ENCODE measurements around the gene PCCA. TPM values are rescaled to one million over a fixed set of nuclear protein-coding genes. Genes with fewer than 3 reads are reported as not detected.

PCCA gene
- polyA plus RNA-seq, 2 of the 4 experiments (the other 2 are of a cell fraction) = 13.2 to 13.7 TPM

DNA sequence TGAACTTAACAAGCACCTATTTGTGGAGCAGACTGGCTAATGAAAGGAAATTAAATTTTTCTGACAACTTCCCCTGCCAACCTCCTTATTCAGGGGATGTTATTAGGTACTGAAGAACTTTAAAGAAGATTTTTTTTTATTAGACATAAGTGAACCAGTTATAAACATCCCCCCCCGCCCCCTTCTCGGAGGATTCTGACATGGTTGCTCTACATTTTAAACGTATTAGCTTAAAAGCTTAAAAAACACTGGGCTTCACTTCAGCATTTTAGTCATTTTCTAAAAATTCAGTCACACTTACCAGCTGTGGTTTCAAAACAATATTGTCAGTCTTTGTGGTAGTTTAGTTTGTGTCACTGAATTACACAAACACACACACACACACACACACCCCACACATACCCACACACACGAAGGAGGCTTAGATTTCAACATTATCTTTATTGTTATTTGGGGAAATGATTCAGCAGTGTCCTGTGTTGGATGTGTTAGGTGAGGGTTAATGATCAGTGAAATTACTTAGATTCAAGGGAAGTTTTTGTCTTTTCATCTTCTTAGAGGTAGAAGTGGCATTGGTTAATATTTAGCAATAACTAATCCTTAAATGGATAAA is 145.7 kb downstream of the PCCA start (continued):
- 0 out of 5 replicates have a peak, but pooled peaks of 1 of the 2 experiments have one; percentile 27 for TF ChIP-seq JUN (IDR thresholded peaks at IDR 0.05)
- no peak for TF ChIP-seq EHF (CRISPR knock-in tag; IDR thresholded peaks at IDR 0.05)
- TF ChIP-seq CEBPB (IDR thresholded peaks at IDR 0.05) = peak; percentile 22 to 64; a peak in 1 of 4 replicates

DNA sequence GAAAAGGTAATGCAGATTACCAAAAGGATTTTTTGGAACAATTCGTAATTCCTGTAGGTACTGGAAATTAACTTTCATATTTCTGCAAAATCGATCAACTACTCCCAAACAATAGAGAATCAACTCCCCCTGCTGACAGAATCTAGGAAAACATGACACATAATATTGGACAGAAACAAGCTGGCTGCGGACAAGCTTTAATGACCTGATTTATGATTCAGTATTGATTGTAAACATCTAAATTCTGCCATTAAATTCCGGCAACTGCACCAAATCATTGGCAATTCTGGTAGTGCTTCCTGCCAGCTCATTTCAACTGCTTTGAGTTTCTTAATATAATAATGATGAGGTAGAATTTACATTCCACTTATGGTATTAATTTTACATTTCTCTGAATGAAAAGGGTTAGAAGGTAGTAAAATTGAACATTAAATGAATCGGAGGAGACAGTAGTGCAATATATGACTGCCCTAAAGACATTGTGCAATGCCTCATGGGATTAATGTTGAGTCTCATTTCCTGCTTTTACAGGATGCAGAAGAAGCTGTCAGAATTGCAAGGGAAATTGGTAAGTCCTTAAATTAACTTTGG is 146.5 kb downstream of the PCCA start:
- Histone ChIP-seq H3K9me3 (no peaks in the 10 kb centered on the region), H3K4me1 (peaks cover 32% of the 10 kb centered on the region), H3K4me2 (peak overlapping the region; percentile 67), H3K27ac (peak overlapping the region in 1 of 2 experiments; percentile 80; a peak in 4 of 6 replicates), H3K4me3 (no peak overlapping the region)
- WGBS (ENCODE audit: missing lambda C conversion rate) = 4% methylated on average over 5 of the region's 5 CpGs
- ATAC-seq (peak in 1 of 2 experiments; percentile 52; a peak in 2 of 6 replicates), FAIRE-seq (no peak), DNase-seq (ENCODE audit: low read depth in 1 of 2, low spot score in 1 of 2) (peak; percentile 23 to 46)
- POLR2A ChIA-PET = interaction anchor here (0.7 to 1.4 kb wide), 4 partner anchors 147 to 265 kb away, joined by 6 to 10 read pairs (median 8); no protein-coding TSS in a partner anchor
- CTCF ChIA-PET = interaction anchor here (0.6 to 3.7 kb wide), 23 partner anchors 11 to 579 kb away, joined by 3 to 26 read pairs (median 4); partner anchors contain the start of gene ZIC2
- TF ChIP-seq CEBPB (IDR thresholded peaks at IDR 0.05) (0 out of 4 replicates have a peak, but pooled peaks of 1 of the 2 experiments have one; percentile 6), JUN (IDR thresholded peaks at IDR 0.05) (no peak), BHLHE40 (IDR thresholded peaks at IDR 0.05; ENCODE audit: low read depth, low read length) (no peak), NR3C1 (IDR thresholded peaks at IDR 0.05) (no peak), KDM5A (IDR thresholded peaks at IDR 0.05) (no peak), RARB (CRISPR knock-in tag; IDR thresholded peaks at IDR 0.05) (no peak), RNF2 (IDR thresholded peaks at IDR 0.05; ENCODE audit: borderline replicate concordance, low read depth) (no peak), MAFK (IDR thresholded peaks at IDR 0.05; ENCODE audit: partially characterized antibody) (no peak), HOXB13 (CRISPR knock-in tag; IDR thresholded peaks at IDR 0.05; ENCODE audit: low read depth) (no peak), POLR2A (IDR thresholded peaks at IDR 0.05; ENCODE audit: low read length) (no peak), ZNF302 (CRISPR knock-in tag; IDR thresholded peaks at IDR 0.05) (no peak), SMC3 (IDR thresholded peaks at IDR 0.05) (peak; percentile 76), HDAC2 (IDR thresholded peaks at IDR 0.05) (no peak), RAD21 (conservative IDR thresholded peaks at IDR 0.05 in 1 of 2, IDR thresholded peaks at IDR 0.05 in 1 of 2) (peak; percentile 79 to 81), TFCP2L1 (CRISPR knock-in tag; IDR thresholded peaks at IDR 0.05) (no peak)
- TF ChIP-seq, protein P1, sequence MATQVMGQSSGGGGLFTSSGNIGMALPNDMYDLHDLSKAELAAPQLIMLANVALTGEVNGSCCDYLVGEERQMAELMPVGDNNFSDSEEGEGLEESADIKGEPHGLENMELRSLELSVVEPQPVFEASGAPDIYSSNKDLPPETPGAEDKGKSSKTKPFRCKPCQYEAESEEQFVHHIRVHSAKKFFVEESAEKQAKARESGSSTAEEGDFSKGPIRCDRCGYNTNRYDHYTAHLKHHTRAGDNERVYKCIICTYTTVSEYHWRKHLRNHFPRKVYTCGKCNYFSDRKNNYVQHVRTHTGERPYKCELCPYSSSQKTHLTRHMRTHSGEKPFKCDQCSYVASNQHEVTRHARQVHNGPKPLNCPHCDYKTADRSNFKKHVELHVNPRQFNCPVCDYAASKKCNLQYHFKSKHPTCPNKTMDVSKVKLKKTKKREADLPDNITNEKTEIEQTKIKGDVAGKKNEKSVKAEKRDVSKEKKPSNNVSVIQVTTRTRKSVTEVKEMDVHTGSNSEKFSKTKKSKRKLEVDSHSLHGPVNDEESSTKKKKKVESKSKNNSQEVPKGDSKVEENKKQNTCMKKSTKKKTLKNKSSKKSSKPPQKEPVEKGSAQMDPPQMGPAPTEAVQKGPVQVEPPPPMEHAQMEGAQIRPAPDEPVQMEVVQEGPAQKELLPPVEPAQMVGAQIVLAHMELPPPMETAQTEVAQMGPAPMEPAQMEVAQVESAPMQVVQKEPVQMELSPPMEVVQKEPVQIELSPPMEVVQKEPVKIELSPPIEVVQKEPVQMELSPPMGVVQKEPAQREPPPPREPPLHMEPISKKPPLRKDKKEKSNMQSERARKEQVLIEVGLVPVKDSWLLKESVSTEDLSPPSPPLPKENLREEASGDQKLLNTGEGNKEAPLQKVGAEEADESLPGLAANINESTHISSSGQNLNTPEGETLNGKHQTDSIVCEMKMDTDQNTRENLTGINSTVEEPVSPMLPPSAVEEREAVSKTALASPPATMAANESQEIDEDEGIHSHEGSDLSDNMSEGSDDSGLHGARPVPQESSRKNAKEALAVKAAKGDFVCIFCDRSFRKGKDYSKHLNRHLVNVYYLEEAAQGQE (IDR thresholded peaks at IDR 0.05) = no peak
- TF ChIP-seq, protein P2, sequence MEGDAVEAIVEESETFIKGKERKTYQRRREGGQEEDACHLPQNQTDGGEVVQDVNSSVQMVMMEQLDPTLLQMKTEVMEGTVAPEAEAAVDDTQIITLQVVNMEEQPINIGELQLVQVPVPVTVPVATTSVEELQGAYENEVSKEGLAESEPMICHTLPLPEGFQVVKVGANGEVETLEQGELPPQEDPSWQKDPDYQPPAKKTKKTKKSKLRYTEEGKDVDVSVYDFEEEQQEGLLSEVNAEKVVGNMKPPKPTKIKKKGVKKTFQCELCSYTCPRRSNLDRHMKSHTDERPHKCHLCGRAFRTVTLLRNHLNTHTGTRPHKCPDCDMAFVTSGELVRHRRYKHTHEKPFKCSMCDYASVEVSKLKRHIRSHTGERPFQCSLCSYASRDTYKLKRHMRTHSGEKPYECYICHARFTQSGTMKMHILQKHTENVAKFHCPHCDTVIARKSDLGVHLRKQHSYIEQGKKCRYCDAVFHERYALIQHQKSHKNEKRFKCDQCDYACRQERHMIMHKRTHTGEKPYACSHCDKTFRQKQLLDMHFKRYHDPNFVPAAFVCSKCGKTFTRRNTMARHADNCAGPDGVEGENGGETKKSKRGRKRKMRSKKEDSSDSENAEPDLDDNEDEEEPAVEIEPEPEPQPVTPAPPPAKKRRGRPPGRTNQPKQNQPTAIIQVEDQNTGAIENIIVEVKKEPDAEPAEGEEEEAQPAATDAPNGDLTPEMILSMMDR (IDR thresholded peaks at IDR 0.05) = peak; percentile 64
- TF ChIP-seq, protein P3, sequence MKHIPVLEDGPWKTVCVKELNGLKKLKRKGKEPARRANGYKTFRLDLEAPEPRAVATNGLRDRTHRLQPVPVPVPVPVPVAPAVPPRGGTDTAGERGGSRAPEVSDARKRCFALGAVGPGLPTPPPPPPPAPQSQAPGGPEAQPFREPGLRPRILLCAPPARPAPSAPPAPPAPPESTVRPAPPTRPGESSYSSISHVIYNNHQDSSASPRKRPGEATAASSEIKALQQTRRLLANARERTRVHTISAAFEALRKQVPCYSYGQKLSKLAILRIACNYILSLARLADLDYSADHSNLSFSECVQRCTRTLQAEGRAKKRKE (CRISPR knock-in tag; IDR thresholded peaks at IDR 0.05; ENCODE audit: low read depth) = no peak
- TF ChIP-seq, protein P4, sequence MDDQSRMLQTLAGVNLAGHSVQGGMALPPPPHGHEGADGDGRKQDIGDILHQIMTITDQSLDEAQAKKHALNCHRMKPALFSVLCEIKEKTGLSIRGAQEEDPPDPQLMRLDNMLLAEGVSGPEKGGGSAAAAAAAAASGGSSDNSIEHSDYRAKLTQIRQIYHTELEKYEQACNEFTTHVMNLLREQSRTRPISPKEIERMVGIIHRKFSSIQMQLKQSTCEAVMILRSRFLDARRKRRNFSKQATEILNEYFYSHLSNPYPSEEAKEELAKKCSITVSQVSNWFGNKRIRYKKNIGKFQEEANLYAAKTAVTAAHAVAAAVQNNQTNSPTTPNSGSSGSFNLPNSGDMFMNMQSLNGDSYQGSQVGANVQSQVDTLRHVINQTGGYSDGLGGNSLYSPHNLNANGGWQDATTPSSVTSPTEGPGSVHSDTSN (IDR thresholded peaks at IDR 0.05) = no peak
- TF ChIP-seq, protein P5, sequence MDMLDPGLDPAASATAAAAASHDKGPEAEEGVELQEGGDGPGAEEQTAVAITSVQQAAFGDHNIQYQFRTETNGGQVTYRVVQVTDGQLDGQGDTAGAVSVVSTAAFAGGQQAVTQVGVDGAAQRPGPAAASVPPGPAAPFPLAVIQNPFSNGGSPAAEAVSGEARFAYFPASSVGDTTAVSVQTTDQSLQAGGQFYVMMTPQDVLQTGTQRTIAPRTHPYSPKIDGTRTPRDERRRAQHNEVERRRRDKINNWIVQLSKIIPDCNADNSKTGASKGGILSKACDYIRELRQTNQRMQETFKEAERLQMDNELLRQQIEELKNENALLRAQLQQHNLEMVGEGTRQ (IDR thresholded peaks at IDR 0.05) = no peak
- TF ChIP-seq, protein P6, sequence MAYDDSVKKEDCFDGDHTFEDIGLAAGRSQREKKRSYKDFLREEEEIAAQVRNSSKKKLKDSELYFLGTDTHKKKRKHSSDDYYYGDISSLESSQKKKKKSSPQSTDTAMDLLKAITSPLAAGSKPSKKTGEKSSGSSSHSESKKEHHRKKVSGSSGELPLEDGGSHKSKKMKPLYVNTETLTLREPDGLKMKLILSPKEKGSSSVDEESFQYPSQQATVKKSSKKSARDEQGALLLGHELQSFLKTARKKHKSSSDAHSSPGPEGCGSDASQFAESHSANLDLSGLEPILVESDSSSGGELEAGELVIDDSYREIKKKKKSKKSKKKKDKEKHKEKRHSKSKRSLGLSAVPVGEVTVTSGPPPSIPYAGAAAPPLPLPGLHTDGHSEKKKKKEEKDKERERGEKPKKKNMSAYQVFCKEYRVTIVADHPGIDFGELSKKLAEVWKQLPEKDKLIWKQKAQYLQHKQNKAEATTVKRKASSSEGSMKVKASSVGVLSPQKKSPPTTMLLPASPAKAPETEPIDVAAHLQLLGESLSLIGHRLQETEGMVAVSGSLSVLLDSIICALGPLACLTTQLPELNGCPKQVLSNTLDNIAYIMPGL (CRISPR knock-in tag; IDR thresholded peaks at IDR 0.05; ENCODE audit: borderline replicate concordance) = no peak
- TF ChIP-seq, protein P7, sequence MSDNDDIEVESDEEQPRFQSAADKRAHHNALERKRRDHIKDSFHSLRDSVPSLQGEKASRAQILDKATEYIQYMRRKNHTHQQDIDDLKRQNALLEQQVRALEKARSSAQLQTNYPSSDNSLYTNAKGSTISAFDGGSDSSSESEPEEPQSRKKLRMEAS (IDR thresholded peaks at IDR 0.05) = no peak

Data from A549 (cell line).